ENCODE measurements around the gene OR5AC2. TPM values are rescaled to one million over a fixed set of nuclear protein-coding genes. Genes with fewer than 3 reads are reported as not detected.

The OR5AC2 gene
- polyA plus RNA-seq, 1 of the 3 experiments (the other 2 are of a cell fraction) = not detected

GRCh38 chr3:98048586-98048985, 38.4 kb upstream of the OR5AC2 start:
- WGBS (ENCODE audit: low lambda C conversion rate) = 0% methylated on average over 1 of the region's 1 CpG
- ChIA-PET POLR2A (no interaction called here), CTCF (interaction anchor here (0.7 to 1.4 kb wide), 5 partner anchors 9 to 280 kb away, joined by 3 to 9 read pairs (median 4); no protein-coding TSS in a partner anchor)

DNA sequence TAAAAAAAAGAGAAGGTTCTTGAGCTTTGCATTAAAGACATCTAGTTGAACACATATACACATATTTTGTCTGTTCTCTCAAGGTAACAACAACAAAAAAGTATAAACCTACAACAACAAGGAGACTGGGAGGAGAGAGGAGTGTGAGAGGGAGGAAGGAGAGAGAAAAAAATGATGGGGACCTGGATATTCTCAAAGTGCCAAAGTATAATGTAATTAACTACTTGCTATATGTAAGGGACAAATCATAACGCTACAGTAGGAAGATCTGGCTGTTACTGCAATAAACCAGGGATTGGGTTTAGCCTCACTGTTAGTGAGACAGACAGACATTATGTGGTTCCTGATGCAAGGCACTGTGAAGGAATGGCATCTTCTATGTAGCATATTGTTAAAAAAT, 37.7 kb upstream of the OR5AC2 start:
- no peaks in the 10 kb centered on the region for H3K9me2 ChIP-seq
- ChIA-PET CTCF (interaction anchor here (0.6 to 1.2 kb wide), 5 partner anchors 9 to 280 kb away, joined by 3 to 4 read pairs (median 3); no protein-coding TSS in a partner anchor), POLR2A (no interaction called here)
- WGBS (ENCODE audit: low lambda C conversion rate) = 0% methylated on average over 1 of the region's 1 CpG
- no peak overlapping the region for H2AFZ ChIP-seq (ENCODE audit: low read depth)
- H4K20me1 ChIP-seq (ENCODE audit: insufficient read depth) = no peaks in the 10 kb centered on the region
- no peaks in the 10 kb centered on the region for H3K9me3 ChIP-seq
- no peak overlapping the region for H3K4me3 ChIP-seq (ENCODE audit: low read depth in 2 of 2, low read length in 1 of 2)
- no peak overlapping the region for H3K27ac ChIP-seq (ENCODE audit: low read depth in 2 of 2, low read length in 1 of 2)
- TF ChIP-seq TAF1 (IDR thresholded peaks at IDR 0.05; ENCODE audit: borderline replicate concordance, low read depth, low read length) = no peak
- H3K36me3 ChIP-seq (replicated peaks in 1 of 2; ENCODE audit: control insufficient read depth in 1 of 2, insufficient read depth in 2 of 2, low read length in 1 of 2) = no peaks in the 10 kb centered on the region
- H3K4me2 ChIP-seq = no peak overlapping the region
- H3K79me2 ChIP-seq (ENCODE audit: insufficient read depth) = no peaks in the 10 kb centered on the region
- DNase-seq = no peak
- no peaks in the 10 kb centered on the region; the same call in 1 of the 2 replicates for H3K27me3 ChIP-seq (ENCODE audit: insufficient read depth)
- H3K9ac ChIP-seq = no peak overlapping the region
- H3K4me1 ChIP-seq (ENCODE audit: control insufficient read depth in 1 of 2, insufficient read depth in 2 of 2, low read depth in 1 of 2, low read length in 1 of 2) = no peaks in the 10 kb centered on the region
- H3F3A ChIP-seq (replicated peaks; ENCODE audit: insufficient read depth) = no peaks in the 10 kb centered on the region

More at GRCh38 chr3:98048586-98048985, 38.4 kb upstream of the OR5AC2 start:
- no peak overlapping the region for H3K4me3 ChIP-seq (ENCODE audit: low read depth in 2 of 2, low read length in 1 of 2)
- H3F3A ChIP-seq (replicated peaks; ENCODE audit: insufficient read depth) = no peaks in the 10 kb centered on the region
- no peaks in the 10 kb centered on the region for H3K79me2 ChIP-seq (ENCODE audit: insufficient read depth)
- H2AFZ ChIP-seq (ENCODE audit: low read depth) = no peak overlapping the region
- no peak for DNase-seq
- H3K9me3 ChIP-seq = no peaks in the 10 kb centered on the region
- no peaks in the 10 kb centered on the region for H3K36me3 ChIP-seq (replicated peaks in 1 of 2; ENCODE audit: control insufficient read depth in 1 of 2, insufficient read depth in 2 of 2, low read length in 1 of 2)
- TF ChIP-seq YY1 (IDR thresholded peaks at IDR 0.05; ENCODE audit: low read depth) = no peak
- TF ChIP-seq TAF1 (IDR thresholded peaks at IDR 0.05; ENCODE audit: borderline replicate concordance, low read depth, low read length) = no peak
- TF ChIP-seq, protein P1, sequence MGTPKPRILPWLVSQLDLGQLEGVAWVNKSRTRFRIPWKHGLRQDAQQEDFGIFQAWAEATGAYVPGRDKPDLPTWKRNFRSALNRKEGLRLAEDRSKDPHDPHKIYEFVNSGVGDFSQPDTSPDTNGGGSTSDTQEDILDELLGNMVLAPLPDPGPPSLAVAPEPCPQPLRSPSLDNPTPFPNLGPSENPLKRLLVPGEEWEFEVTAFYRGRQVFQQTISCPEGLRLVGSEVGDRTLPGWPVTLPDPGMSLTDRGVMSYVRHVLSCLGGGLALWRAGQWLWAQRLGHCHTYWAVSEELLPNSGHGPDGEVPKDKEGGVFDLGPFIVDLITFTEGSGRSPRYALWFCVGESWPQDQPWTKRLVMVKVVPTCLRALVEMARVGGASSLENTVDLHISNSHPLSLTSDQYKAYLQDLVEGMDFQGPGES (IDR thresholded peaks at IDR 0.05; ENCODE audit: low read depth, low read length) = no peak
- TF ChIP-seq USF1 (IDR thresholded peaks at IDR 0.05; ENCODE audit: borderline replicate concordance, low read depth) = no peak
- TF ChIP-seq RAD21 (IDR thresholded peaks at IDR 0.05; ENCODE audit: low read length) = no peak
- no peak overlapping the region for H3K27ac ChIP-seq (ENCODE audit: low read depth in 2 of 2, low read length in 1 of 2)
- H3K9ac ChIP-seq = no peak overlapping the region
- H3K4me2 ChIP-seq = no peak overlapping the region
- H3K4me1 ChIP-seq (ENCODE audit: control insufficient read depth in 1 of 2, insufficient read depth in 2 of 2, low read depth in 1 of 2, low read length in 1 of 2) = no peaks in the 10 kb centered on the region
- H4K20me1 ChIP-seq (ENCODE audit: insufficient read depth) = no peaks in the 10 kb centered on the region
- H3K27me3 ChIP-seq (ENCODE audit: insufficient read depth) = no peaks in the 10 kb centered on the region; the same call in 1 of the 2 replicates
- no peaks in the 10 kb centered on the region for H3K9me2 ChIP-seq

- Histone ChIP-seq H3K36me3 (replicated peaks in 1 of 2; ENCODE audit: control insufficient read depth in 1 of 2, insufficient read depth in 2 of 2, low read length in 1 of 2) (no peaks in the 10 kb centered on the region), H3K27ac (ENCODE audit: low read depth in 2 of 2, low read length in 1 of 2) (no peak overlapping the region), H3K9me3 (no peaks in the 10 kb centered on the region), H3K4me3 (ENCODE audit: low read depth in 2 of 2, low read length in 1 of 2) (no peak overlapping the region), H3K9me2 (no peaks in the 10 kb centered on the region), H3K27me3 (ENCODE audit: insufficient read depth) (no peaks in the 10 kb centered on the region), H3K79me2 (ENCODE audit: insufficient read depth) (no peaks in the 10 kb centered on the region), H3F3A (replicated peaks; ENCODE audit: insufficient read depth) (no peaks in the 10 kb centered on the region), H3K4me2 (no peak overlapping the region), H4K20me1 (ENCODE audit: insufficient read depth) (no peaks in the 10 kb centered on the region), H2AFZ (ENCODE audit: low read depth) (no peak overlapping the region), H3K4me1 (ENCODE audit: control insufficient read depth in 1 of 2, insufficient read depth in 2 of 2, low read depth in 1 of 2, low read length in 1 of 2) (no peaks in the 10 kb centered on the region), H3K9ac (no peak overlapping the region)
- TF ChIP-seq RAD21 (IDR thresholded peaks at IDR 0.05; ENCODE audit: low read length) (no peak), FOXM1 (IDR thresholded peaks at IDR 0.05; ENCODE audit: low read depth) (no peak), TCF12 (IDR thresholded peaks at IDR 0.05) (no peak), SIN3A (IDR thresholded peaks at IDR 0.05; ENCODE audit: borderline replicate concordance, low read depth, low read length) (no peak), GATA2 (CRISPR knock-in tag; IDR thresholded peaks at IDR 0.05) (no peak), SMC3 (IDR thresholded peaks at IDR 0.05; ENCODE audit: low read depth, low read length) (no peak), CTCF (IDR thresholded peaks at IDR 0.05) (no peak), TEAD4 (IDR thresholded peaks at IDR 0.05; ENCODE audit: borderline replicate concordance, insufficient read depth) (no peak), NFIC (IDR thresholded peaks at IDR 0.05; ENCODE audit: borderline replicate concordance) (no peak), MXI1 (IDR thresholded peaks at IDR 0.05; ENCODE audit: low read depth, low read length) (no peak), FOXJ3 (CRISPR knock-in tag; IDR thresholded peaks at IDR 0.05) (no peak), RXRA (IDR thresholded peaks at IDR 0.05; ENCODE audit: borderline replicate concordance, low read depth) (no peak), FOSL2 (IDR thresholded peaks at IDR 0.05; ENCODE audit: borderline replicate concordance, low read depth) (no peak), CHD2 (IDR thresholded peaks at IDR 0.05; ENCODE audit: low read length, partially characterized antibody) (no peak)
- ChIA-PET POLR2A (no interaction called here), CTCF (interaction anchor here (1.2 to 3.4 kb wide), 3 partner anchors 16 to 288 kb away, joined by 4 to 17 read pairs (median 5); no protein-coding TSS in a partner anchor)
- no peak for DNase-seq
Measured at GRCh38 chr3:98056035-98056434, 30.9 kb upstream of the OR5AC2 start.

Data from SK-N-SH (cell line).